ENCODE results near the gene PRPSAP2. TPM values are rescaled to one million over a fixed set of nuclear protein-coding genes. Genes with fewer than 3 reads are reported as not detected.

PRPSAP2 gene
- total and polyA plus RNA-seq, 2 of the 4 experiments (the other 2 are of a cell fraction), result 22.9 to 28.1 TPM

DNA sequence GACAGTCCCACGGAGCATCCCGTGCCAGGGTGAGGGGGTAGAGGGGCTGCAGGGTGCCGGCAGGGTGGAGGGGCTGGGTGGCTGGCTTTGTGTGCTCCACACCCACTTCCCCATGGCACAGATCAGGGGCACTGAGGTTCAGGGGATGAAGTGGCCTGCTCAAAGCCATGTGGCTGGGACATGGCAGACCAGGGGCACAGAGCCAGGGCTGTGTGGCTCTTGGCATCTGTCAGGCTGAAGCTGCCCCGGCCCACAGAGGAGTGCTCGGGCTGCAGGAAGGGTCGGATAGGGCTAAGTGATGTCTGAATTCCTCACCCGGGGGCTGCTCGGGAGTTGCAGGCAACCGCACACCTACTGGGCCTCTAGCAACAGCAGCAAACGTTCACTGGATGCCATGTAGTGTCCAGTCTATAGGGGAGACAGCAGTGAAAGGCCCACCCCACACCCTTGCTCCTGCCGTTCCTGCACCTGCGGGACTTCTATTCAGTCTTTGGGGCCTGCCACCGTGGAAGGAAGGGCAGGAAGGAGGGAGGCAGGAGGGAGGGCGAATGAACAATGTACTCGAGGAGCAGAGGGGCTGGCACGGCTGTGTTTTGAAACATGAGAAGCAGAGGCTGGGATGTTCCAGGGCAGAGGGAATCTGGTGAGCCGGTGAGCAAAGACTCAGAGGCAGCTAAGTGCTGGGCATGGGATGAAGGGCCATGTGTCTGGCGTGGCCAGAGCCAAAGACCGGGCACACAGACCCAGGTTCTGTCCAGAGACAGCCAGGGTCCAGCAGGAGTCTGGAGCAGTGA, 109.1 kb downstream of the PRPSAP2 start:
- Histone ChIP-seq H2AK5ac (ENCODE audit: low read depth, low read length) (peak overlapping the region; percentile 32; the same call in 1 of the 2 replicates), H3K4me2 (ENCODE audit: low read depth, low read length) (no peak overlapping the region; the same call in 1 of the 2 replicates), H2AFZ (replicated peaks; ENCODE audit: low read length, poor library complexity) (peak overlapping the region; percentile 63), H3K27ac (ENCODE audit: insufficient read depth, low read length) (no peak overlapping the region), H2BK5ac (ENCODE audit: low read depth, low read length, poor library complexity, severe bottlenecking) (no peak overlapping the region), H3K4me3 (ENCODE audit: insufficient read depth, low read depth, low read length) (no peak overlapping the region), H3K79me1 (ENCODE audit: low read depth in 1 of 2, low read length in 2 of 2) (peaks cover 2 to 5% of the 10 kb centered on the region in 2 experiments; a peak in 2 of 4 replicates), H3K9me3 (ENCODE audit: control insufficient read depth, insufficient read depth, low read length) (no peaks in the 10 kb centered on the region), H2BK20ac (ENCODE audit: low read depth, low read length) (no peak overlapping the region), H3K14ac (replicated peaks; ENCODE audit: low read depth, low read length) (no peak overlapping the region), H4K8ac (ENCODE audit: low read depth in 2 of 2, low read length in 2 of 2) (no peak overlapping the region), H3K18ac (ENCODE audit: low read depth, low read length) (no peak overlapping the region), H3K56ac (ENCODE audit: extremely low read depth, insufficient read depth, low read length) (no peak overlapping the region), H3K27me3 (ENCODE audit: control insufficient read depth, insufficient read depth, low read length) (no peaks in the 10 kb centered on the region), H3K23ac (ENCODE audit: low read depth, low read length) (no peak overlapping the region), H2BK15ac (ENCODE audit: low read depth, low read length) (no peak overlapping the region), H2BK120ac (ENCODE audit: low read depth, low read length) (no peak overlapping the region), H3K9ac (ENCODE audit: low read depth, low read length) (no peak overlapping the region), H3K9me1 (ENCODE audit: insufficient read depth, low read length) (peaks cover 9% of the 10 kb centered on the region; the same call in 1 of the 2 replicates), H4K20me1 (ENCODE audit: insufficient read depth, low read length) (no peaks in the 10 kb centered on the region), H3K4ac (ENCODE audit: low read depth, low read length) (no peak overlapping the region), H3K4me1 (ENCODE audit: control insufficient read depth, insufficient read depth, low read length) (peaks cover 19% of the 10 kb centered on the region), H2AK9ac (replicated peaks; ENCODE audit: low read depth, low read length, poor library complexity) (peak overlapping the region; percentile 58), H3K36me3 (ENCODE audit: control insufficient read depth, insufficient read depth, low read length) (peaks cover 18% of the 10 kb centered on the region), H4K91ac (ENCODE audit: insufficient read depth, low read depth, low read length) (no peak overlapping the region), H4K5ac (ENCODE audit: low read depth, low read length) (no peak overlapping the region)
- 49% methylated on average over 12 of the region's 19 CpGs; no CpG with 5 or more reads in 1 of the 2 experiments for WGBS, 2 experiments (ENCODE audit: extremely low coverage in 2 of 2, insufficient read length in 1 of 2)
- DNase-seq, result peak; percentile 52
- TF ChIP-seq RFX5 (IDR thresholded peaks at IDR 0.05; ENCODE audit: low read depth, low read length) (no peak), CHD1 (IDR thresholded peaks at IDR 0.05; ENCODE audit: low read depth, low read length) (no peak), FOS (IDR thresholded peaks at IDR 0.05; ENCODE audit: low read depth, low read length) (no peak), MAZ (IDR thresholded peaks at IDR 0.05; ENCODE audit: borderline replicate concordance, low read depth, low read length) (peak; percentile 32; the same call in 1 of the 2 replicates), MXI1 (IDR thresholded peaks at IDR 0.05; ENCODE audit: borderline replicate concordance, low read depth, low read length) (peak; percentile 40; the same call in 1 of the 2 replicates)
- TF ChIP-seq, protein P1, sequence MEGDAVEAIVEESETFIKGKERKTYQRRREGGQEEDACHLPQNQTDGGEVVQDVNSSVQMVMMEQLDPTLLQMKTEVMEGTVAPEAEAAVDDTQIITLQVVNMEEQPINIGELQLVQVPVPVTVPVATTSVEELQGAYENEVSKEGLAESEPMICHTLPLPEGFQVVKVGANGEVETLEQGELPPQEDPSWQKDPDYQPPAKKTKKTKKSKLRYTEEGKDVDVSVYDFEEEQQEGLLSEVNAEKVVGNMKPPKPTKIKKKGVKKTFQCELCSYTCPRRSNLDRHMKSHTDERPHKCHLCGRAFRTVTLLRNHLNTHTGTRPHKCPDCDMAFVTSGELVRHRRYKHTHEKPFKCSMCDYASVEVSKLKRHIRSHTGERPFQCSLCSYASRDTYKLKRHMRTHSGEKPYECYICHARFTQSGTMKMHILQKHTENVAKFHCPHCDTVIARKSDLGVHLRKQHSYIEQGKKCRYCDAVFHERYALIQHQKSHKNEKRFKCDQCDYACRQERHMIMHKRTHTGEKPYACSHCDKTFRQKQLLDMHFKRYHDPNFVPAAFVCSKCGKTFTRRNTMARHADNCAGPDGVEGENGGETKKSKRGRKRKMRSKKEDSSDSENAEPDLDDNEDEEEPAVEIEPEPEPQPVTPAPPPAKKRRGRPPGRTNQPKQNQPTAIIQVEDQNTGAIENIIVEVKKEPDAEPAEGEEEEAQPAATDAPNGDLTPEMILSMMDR (conservative IDR thresholded peaks at IDR 0.05; ENCODE audit: low read depth, low read length), result no peak
- no TSS peak for BruUV-seq (replicated peaks)
- ATAC-seq (ENCODE audit: low read depth), result peak; percentile 80
- in situ Hi-C loops (cut with MboI; ENCODE audit: low sequenced_read_pairs), result no loop called here
- intact Hi-C loops (cut with micrococcal nuclease), result no loop called here
- ChIA-PET POLR2A (ENCODE audit: unreplicated experiment) (no interaction called here), CTCF (no interaction called here)
- dilution Hi-C loops (cut with HindIII; ENCODE audit: low sequenced_read_pairs, unreplicated experiment), result no loop called here
